ENCODE results near the gene DOCK1.
A peak's percentile ranks its signal among the peaks of the same experiment; 100 is the strongest.
"Not testable (repeated sequence)": the region's sequence is repeated elsewhere in the genome, so short reads cannot be mapped to it uniquely, and the experiment has no call there.

Gene DOCK1

DNA sequence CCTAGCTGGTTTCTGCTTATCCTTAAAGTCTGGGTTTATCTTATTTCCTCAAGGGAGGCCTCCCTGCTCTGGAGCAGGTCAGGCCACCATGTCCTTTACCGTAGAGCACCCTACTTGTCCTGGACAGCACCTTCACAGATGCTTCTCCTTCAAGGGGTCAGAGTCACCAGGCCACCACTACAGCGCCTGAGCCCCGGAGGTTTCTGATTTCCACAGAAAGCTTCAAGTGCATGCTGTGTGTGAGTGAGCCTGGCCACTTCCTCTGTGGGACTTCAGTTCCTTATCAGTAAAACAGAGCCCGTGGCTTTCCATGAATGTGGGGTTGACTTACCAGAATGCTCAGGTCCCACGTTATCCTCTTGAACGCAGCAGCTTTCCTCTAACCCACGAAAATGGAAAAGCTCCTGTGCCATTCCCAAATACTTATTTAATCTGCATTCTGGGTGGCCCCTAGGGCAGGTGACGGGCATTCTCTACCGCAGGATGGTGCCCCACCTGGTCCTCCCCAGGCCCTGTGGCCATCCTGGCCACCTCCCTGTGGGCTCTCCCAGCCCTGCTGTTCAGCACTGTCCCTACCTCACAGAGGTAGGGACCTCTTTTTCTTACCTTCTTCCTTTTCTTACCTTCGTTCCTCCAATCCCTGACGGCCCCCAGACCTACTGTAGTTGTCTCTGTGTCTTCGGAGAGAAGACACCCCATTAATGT, 1.4 kb upstream of the DOCK1 start:
- peak; percentile 38 to 52 (median 43) for DNase-seq

DNA sequence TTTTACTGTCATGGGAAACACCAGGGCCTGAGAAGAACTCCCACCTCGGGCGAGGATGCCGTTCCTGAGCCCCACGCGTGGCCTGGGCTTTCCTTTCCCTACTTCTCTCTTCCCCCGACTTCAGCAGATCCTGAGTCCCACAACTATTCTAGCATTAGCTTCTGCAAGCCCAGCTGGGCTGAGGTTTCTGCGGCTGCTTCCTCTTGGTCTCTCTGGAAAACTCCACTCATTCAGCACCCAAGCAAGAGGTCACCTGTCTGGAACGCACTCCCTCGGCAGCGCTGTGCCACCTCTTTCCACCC, 761 bp upstream of the DOCK1 start:
- DNase-seq: peak; percentile 22 to 35 (median 29)

DNA sequence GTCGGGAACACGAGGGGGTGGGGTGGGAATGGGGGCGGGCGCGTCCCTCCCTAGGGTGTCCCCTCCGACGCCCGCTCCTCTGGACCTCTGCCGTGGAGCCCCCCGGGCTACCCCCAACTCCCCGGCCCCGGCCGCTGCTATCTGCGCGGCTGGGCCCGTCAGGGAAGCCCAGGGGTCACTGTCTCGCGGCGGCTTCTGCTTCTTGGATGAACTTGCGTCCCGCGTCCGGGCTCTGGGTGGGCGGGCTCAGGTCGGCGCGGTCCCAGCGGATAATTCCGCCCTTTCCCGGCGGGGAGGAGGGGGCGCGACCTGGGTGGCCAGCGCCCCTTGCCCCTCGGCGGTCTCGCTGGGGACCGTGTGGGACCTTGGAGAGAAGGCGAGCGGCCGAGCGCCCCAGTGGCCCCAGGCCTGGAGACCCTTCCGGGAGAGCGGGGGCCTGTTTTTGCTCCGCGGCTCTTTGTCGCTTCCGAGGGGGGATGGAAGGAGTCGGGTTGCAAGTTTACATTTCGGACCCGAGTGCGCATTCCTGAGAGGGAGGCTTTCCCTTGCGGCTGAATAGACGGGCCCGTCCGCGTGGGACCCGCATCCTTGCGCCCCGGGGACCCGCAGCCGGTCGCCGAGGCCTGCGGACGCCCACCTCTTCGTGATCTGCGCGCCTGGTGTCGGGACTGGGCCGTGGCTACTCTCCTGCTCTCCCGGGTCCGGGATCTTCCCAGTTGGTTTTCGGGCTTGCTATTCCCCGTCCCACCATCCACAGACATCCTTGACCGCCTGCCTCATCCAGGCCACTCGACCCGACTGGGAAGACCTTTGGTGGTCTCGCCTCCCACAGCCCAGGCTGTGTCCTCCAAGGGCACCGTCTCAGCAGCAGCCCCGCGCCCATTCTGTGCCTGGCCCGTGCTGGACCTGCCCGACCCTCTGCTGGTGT, 812 bp downstream of the DOCK1 start:
- peak; percentile 26 to 64 (median 38) for DNase-seq

DNA sequence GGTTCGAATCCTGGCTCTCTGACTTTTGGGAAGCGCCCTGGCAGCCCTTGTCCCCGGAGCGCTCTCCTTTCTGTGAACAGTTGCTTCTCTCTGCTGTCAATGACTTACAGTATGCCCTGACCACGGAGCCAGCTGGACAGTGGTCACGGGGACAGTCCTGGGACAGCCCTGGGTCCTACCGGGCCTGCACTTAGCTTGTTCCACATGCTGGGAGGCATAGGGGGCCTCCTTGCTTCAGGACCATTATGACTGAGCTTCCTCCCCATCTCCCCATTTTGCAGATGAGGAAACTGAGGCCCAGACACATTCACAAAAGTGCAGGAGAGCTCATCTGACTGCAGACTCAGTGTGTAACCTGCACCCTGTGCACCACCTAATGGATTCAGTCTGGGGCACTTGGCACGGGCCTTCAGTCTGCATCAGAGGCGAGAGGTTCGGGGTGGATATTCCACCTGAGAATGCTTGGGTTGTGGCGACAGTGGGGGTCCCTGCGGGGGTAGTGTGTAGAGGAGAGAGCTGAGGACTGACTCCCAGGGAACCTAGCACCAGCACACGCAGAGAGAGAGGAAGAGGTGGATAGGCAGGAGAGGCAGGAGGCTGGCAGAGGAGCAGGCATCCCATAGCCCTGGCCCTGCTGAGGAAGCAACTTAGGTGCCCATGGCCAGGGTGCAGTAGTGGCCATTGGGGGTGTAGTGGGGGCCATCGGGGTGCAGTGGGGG, 1.6 kb downstream of the DOCK1 start:
- no peak for DNase-seq

DNA sequence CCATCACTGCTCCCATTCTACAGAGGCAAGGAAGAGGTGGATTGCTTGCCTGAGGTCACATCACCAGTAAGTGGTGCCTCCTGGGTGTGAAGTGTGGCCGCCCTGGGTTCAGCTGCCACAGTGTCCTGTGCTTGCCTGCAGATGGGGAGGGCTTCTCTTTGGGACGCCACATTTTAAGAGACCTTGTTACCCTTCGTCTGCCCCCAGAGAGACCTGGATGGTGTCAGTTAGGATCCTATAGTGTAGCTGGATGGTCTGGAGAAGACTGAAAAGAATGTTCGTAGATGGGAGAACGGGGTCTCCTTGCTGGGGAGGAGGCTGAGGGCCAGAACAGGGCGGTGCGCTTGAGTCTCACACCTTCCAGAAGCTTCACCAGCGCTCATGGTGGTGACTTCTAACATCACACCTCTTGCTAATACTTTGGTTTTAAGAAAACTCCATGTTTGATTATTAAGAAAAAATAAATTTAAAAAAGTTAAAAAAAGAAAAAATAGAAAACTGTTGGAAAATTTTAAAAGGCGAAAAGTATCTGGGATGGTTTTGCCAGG, 2.3 kb downstream of the DOCK1 start:
- no peak for DNase-seq

DNA sequence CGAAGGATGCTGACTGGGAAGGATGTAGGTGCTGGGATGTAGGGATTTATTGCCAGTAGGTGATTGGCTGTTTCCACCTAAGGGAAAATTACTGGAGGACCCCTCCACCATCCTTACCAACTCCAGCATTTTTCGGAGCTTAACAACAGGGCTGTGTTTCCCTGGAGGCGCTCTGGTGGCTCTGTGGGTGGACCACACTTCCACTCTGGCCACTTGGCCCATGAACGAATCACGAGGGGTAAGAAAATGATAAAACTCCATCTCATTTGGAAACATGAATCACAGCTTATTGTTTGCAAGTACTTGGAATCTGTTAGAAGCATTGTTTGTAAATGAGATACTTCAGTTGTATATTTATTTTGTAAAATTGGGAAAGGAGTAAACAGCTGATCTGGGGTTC, 3.0 kb downstream of the DOCK1 start:
- no peak for DNase-seq

DNA sequence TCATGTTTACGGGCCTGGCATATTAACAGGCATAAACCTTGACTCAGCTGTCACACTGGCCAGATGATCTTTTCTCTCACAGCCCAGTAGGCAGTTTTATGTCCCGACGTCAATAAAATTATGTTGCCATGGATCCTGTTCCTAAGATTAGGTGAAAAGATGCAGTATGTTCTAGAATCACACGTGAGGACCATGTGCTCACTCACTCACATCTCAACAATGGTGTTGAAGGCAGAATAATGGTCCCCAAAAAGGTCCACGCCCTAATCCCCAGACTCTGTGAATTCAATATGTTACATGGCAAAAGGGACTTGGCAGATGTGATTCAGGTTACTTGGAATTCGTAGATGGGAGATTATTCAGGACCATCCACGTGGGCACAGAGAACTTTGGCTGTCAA, 3.5 kb downstream of the DOCK1 start:
- DNase-seq: no peak

DNA sequence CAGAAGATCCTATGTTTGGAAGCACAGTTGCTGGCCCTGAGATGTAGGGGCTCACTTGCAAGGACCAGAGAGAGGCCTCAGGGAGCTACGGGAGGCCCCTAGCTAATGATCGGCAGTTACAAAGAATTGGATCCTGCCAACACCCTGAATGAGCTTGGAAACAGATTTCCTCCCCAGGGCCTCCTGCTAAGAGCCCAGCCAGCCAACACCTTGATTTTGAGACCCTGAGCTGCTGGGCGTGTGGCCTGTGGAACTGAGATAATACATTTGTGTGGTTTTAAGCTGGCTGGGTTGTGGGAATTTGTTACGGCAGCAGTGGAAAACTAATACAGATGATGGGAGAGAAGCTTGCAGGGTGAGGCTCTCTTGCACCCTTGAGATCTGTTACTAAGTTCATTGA, 3.9 kb downstream of the DOCK1 start:
- no peak for DNase-seq

DNA sequence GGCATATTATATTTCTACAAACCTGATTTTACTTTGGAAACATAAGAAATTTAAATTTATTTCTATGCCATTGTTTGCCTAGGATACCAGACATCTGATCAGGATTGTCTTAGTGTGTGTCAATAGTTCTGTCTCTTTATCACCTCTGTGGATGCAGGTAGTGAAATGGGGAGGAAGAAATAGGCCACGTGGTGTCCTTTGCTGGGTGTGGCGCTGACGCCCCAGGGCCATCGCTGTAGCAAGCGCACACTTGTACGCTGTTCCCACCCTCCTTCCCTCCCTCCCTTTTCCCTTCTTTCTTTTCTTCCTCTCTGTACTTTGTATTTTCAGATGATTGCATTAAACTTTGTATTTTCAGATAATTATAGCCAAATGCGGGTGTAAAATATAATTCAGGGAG, 5.0 kb downstream of the DOCK1 start:
- no peak for DNase-seq

DNA sequence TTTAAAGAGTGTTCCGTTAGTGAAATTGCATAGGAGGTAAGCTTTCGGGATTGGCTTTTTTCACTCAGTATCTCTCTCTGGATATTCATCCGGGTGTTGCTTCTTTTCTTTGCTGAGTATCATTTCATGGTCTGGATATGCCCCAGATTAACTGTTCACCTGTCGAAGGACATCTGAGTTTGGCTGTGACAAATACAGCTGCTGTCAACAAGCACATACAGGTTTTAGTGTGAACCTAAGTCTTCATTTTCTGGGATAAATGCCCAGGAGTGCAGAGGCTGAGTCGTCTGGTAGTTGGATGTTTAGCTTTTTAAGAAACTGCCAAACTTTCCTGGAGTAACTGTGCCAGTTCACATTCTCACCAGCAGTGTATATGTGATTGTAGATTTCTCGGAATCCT, 5.6 kb downstream of the DOCK1 start:
- DNase-seq: no peak

DNA sequence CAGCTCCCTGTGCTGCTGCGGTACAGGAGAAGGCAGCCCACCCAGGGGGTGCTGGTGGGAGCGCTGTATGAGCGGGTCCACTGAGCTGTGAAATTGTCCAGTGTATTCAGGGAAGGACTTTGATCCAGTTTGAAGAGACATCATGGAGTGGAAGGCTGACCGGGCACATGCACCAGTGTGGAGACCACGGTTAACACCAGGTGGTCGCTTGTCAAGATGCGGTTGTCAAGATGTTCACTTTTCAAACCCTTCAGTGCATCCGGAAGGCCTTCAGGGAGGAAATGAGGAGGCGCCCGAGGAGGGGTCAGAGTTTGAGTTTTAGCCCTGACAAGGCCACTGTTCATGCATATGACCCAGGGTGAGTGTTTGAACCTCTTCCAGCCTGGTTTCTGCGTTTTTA, 6.1 kb downstream of the DOCK1 start:
- DNase-seq: no peak

DNA sequence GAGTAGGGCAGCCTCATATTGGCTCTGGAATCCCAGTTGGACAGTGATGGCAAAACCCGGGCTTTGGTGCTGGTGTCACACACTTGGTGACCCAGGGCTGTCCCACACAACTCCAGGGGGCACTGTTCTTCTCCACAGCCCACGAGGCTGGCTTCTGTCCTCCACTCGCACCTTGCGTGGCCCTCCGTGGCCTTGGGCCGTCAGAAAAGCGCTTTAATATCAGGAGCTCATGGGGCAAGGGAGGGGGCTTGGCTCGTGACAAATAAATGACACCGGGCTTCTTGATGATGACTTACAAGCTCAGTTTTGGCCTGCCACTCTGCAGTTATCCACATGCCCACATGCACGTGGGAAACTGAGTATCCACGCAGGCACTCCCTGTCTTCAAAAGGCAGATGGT, 8.1 kb downstream of the DOCK1 start:
- no peak for DNase-seq

DNA sequence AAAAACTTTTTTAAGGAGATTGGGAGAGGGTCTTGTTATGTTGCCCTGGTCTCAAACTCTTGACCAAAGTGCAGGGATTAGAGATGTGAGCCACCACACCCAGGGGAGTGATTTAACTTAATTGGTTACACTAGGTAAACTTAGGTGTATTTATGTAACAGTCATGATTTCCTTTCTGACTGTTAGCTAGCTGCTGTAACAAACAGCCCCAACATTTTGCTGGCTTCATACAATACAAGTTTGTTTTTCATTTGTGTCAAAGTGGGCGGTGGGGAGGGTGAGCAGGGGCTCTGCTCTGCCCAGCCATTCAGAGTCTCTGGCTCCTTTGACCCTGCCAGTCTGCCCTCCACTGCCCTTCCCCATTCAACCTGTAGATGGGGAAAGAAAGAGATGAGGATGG, 9.3 kb downstream of the DOCK1 start:
- DNase-seq: no peak

DNA sequence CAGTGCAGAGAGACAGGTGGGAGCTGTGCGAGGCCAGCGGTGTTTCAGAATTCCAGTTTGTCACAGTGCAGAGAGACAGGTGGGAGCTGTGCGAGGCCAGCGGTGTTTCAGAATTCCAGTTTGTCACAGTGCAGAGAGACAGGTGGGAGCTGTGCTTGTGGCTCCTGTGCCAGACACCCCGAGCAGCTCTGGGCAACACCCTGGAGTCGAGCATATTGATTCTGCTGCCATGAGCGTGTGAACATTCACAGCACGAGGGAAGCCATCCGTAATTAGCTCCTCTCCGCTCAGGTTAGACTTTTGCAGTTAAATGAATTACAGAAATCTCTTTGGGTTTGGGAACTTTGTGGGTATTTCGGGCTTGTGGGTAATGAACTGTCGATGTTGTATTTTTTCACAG, 11.7 kb downstream of the DOCK1 start:
- DNase-seq: not testable (repeated sequence)

DNA sequence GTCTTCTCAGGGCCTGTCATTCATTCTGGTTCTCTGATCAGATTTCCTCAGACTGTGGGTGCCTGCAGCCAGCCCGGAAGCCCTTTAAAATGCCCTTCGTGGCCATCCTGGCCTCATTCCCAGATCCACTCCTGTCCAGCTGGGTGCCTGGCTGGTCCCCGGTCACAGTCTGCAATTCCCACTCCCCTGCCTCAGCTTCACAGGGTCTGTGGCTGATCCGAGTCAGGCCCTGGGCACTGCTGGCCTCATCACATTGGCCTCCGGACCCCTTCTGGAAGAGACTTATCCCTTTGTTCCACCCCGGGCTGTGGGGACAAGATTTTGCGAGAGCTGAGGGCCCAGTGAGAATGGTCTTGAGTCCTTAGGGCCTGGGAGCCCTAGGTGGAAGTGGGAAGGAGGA, 12.1 kb downstream of the DOCK1 start:
- no peak for DNase-seq

DNA sequence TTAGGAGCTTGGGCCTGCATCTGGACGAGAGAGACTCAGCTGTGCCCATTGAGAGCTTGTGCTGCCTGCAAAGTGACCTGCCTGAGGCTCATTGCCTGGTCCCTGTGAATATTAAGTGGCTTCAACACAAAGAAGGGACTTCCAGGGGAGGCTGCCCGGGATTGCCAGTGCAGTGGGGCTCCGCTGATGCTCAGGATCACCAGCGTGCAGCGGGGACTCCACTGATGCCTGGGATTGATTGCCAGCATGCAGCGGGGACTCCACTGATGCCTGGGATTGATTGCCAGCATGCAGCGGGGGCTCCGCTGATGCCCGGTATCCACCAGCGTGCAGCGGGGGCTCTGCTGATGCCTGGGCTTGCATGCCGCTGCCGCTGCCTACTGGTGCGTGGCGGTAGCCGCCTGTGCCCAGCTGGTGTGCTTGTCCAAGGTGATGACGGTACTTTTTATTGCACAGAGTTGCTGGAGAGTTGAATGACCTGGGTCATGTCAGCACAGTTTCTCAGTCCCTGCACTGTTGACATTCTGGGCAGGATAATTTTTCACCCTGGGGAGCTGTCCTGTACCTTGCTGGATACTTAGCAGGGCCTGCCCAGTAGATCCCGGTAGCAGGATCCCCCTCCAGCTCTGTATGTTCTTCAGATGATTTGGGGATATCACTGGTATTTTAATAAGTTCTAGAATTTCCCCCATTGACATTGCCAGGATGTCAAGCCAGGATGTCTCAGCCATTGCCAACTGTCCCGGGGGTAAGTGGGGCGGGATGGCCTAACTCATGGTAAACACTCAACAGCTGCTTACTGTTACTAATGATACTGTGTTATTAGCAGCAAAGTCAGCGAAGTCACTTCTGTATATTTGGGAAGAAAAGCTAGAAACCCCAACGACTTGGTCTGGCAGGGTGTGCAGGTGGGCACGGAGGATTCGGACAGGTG, 13.0 kb downstream of the DOCK1 start:
- no peak for DNase-seq

DNA sequence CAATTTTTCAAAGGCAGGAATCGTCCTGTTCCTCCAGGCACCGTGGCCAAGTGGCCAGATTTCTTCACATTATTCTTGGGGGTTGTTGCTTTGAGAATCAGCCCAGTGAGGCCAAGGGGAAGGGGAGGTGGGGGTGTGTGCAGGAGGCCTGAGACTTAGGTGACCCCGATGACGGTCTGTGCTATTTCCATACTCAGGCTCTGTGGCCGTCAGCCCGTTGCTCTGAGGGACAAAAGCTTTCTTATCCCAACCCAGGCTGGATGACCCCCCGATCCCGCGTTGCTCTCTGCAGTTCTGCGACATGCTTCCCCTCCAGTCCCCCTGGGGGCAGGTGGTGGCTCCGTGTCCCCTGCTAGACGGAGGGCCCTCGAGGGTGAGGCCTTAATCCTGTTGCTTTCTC, 14.2 kb downstream of the DOCK1 start:
- no peak for DNase-seq

DNA sequence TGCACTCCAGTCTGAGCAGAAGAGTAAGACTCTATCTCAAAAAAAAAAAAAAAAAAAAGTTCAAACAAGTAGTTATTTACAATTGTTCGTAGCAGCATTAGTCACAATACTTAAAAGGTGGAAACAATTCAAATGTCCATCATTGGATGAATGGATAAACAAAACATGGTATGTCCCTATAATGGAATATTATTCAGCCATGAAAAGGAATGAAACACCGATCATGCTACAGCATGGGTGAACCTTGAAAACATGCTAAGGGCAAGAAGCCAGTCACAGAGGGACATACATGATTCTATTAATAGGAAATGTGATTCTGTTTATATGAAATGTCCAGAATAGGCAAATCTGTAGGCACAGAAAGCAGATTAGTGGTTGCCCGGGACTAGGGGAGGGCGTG, 15.9 kb downstream of the DOCK1 start:
- no peak for DNase-seq

DNA sequence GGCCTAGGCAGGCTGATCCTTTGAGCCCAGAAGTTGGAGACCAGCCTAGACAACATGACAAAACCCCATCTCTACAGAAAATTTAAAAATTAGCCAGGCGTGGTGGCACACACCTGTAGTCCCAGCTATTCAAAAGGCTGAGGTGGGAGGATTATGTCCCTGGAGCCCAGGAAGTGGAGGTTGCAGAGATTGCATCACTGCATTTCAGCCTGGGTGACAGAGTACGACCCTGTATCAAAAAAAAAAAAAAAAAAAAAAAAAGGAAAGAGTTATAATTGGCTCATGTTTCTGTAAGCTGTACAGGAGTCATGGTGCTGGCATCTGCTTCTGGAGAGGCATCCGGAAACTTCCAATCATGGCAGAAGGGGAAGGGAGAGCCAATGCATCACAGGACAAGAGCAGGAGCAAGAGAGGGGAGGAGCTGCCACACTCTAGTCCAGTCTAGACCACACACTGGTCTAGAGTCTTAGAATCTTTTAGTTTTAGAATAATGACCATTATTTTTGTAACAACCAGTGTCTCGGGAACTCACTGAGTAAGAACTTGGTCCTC, 16.8 kb downstream of the DOCK1 start:
- DNase-seq: no peak

DNA sequence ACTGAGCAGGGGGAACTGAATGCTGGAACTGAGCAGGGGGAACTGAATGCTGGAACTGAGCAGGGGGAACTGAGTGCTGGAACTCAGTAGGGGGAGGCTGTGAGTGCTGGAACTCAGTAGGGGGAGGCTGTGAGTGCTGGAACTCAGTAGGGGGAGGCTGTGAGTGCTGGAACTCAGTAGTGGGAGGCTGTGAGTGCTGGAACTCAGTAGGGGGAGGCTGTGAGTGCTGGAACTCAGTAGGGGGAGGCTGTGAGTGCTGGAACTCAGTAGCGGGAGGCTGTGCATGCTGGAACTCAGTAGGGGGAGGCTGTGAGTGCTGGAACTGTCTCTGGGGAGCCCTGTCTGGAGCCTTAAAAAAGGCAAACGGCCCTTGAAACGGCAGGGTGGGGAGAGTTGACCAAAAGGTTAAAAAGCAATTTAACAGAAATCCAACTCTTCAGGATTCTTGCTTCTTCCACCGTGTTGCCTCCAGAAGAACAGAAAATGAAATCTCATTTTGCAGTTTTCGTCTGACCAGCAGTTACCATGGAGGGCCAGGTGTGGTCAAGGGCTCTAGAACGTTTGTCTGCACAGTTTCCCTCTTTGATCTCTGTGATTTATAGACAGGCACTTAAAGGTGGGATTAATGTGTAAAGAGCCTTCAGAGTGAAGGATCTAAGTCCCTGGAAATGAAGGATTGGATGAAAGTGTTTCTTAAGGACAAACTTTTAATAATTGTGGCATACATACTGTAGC, 19.1 kb downstream of the DOCK1 start:
- DNase-seq: no peak

DNA sequence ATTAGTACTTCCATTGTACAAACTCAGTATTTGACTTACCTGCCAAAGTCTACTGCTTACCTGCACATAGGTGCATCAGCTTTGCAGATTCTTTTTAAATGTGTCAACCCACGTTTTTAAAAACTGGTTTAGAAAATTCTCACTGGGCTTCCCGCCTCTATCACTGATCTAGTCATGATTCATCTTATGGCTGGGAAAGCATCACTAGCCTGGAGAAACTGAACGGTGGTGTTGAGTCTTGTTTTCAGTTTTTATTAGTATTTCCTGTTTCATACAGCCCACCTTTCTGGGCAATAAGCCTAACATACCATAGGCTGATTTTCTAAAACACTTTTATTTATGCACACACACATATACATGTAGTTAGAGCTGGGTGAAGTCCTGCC, 19.7 kb downstream of the DOCK1 start:
- DNase-seq: no peak

All from suppressor macrophage treated with lipopolysaccharide for 1 hour (primary cell).